ENCODE data around the gene LAMB4. TPM values are rescaled to one million over a fixed set of nuclear protein-coding genes. Genes with fewer than 3 reads are reported as not detected.

Gene LAMB4
- total and polyA plus RNA-seq, 10 donors, result 0.03 to 0.94 (median 0.22) TPM; not detected in 2

DNA sequence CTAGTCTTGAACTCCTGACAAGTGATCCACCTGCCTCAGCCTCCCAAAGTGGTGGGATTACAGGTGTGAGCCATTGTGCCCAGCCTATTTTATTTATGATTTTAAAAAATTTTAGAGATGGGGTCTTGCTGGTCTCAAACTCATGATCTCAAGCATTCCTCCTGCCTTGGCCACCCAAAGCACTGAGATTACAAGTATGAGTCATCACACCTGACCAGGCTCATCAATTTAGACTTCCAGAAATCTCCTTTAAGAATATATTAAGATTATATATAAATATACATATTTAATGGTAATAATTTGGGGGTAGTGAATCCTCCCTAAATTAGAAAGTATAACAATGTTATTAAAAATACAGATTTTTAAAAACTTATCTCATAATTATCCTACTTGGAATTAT, 156.3 kb downstream of the LAMB4 start:
- peak overlapping the region in 4 of 8 donors; percentile 58 to 78 (median 70) for H3K27ac ChIP-seq

More for the DNA sequence above, 156.3 kb downstream of the LAMB4 start:
- peaks cover 0 to 36% (median 0%) of the 10 kb centered on the region in 6 donors for H3K36me3 ChIP-seq
- no peaks in the 10 kb centered on the region for H3K27me3 ChIP-seq (replicated peaks in 1 of 7)
- intact Hi-C loops (cut with DNase I; ENCODE audit: low total_unique reads), result no loop called here
- no peaks in the 10 kb centered on the region for H3K9me3 ChIP-seq
- no peak overlapping the region for H3K4me3 ChIP-seq
- TF ChIP-seq, protein P1, sequence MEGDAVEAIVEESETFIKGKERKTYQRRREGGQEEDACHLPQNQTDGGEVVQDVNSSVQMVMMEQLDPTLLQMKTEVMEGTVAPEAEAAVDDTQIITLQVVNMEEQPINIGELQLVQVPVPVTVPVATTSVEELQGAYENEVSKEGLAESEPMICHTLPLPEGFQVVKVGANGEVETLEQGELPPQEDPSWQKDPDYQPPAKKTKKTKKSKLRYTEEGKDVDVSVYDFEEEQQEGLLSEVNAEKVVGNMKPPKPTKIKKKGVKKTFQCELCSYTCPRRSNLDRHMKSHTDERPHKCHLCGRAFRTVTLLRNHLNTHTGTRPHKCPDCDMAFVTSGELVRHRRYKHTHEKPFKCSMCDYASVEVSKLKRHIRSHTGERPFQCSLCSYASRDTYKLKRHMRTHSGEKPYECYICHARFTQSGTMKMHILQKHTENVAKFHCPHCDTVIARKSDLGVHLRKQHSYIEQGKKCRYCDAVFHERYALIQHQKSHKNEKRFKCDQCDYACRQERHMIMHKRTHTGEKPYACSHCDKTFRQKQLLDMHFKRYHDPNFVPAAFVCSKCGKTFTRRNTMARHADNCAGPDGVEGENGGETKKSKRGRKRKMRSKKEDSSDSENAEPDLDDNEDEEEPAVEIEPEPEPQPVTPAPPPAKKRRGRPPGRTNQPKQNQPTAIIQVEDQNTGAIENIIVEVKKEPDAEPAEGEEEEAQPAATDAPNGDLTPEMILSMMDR (IDR thresholded peaks at IDR 0.05 in 8 of 11, conservative IDR thresholded peaks at IDR 0.05 in 3 of 11), result no peak
- TF ChIP-seq POLR2A (IDR thresholded peaks at IDR 0.05), result no peak
- no peak for TF ChIP-seq POLR2AphosphoS5 (IDR thresholded peaks at IDR 0.05)
- peaks cover 0 to 5% (median 0%) of the 10 kb centered on the region in 6 donors for H3K4me1 ChIP-seq
- no peak for DNase-seq

Small RNA genes within 50 kb of the gene (small RNA-seq; reads per million reads assigned to genes)
- 0 reads per million in 4 donors for gene RF00012

Other genes with a start within 250 kb of the LAMB4 start
- gene DLD, start 239.2 kb downstream of the LAMB4 start, total RNA-seq, result 100 to 1,000 TPM in 3 of 7 donors, 10 to 100 TPM in 4; 54.4 to 114 (median 65.7) TPM
- gene DLD, start 239.2 kb downstream of the LAMB4 start, polyA plus RNA-seq, result 10 to 100 TPM; 19.6 to 29.4 (median 22.3) TPM
- gene LAMB1, start 127.2 kb downstream of the LAMB4 start, total RNA-seq, result 100 to 1,000 TPM in 6 of 7 donors, 10 to 100 TPM in 1; 66.4 to 181 (median 149) TPM
- gene LAMB1, start 127.2 kb downstream of the LAMB4 start, polyA plus RNA-seq, result 10 to 100 TPM; 51.4 to 74.8 (median 68.6) TPM